WERI-Rb-1 (cell line): ENCODE measurements around the gene IFI44.

ENCODE experiments used
- DNase-seq: peaks from one replicate; pipeline ENCODE4 v3.0.0-alpha.2; 2020
- H3K27ac ChIP-seq: fragments of 250-450 bp; sonication (Bioruptor Pico); 2 replicates; pipeline ENCODE4 v1.5.1; 2020; ENCODE audit warnings: mild to moderate bottlenecking, moderate library complexity
- H3K27me3 ChIP-seq: fragments of 250-450 bp; sonication (Bioruptor Pico); 2 replicates; pipeline ENCODE4 v1.5.1; 2021; ENCODE audit warnings: mild to moderate bottlenecking, low read depth, moderate library complexity; ENCODE audit not compliant: insufficient read depth, severe bottlenecking
- H3K36me3 ChIP-seq: fragments of 250-450 bp; sonication (Bioruptor Pico); 2 replicates; pipeline ENCODE4 v1.5.1; 2020; ENCODE audit warnings: mild to moderate bottlenecking, moderate library complexity
- H3K4me3 ChIP-seq: 2 replicates; pipeline ENCODE4 v1.5.1; 2011; ENCODE audit warnings: low read depth, mild to moderate bottlenecking, control low read depth, low read length
- H3K9me3 ChIP-seq: fragments of 250-450 bp; sonication (Bioruptor Pico); 2 replicates; pipeline ENCODE4 v1.5.1; 2021; ENCODE audit warnings: mild to moderate bottlenecking, moderate library complexity; ENCODE audit not compliant: severe bottlenecking
- TF ChIP-seq, protein P1 (sequence below): IDR thresholded peaks from 2 replicates; pipeline ENCODE4 v1.5.1; 2011; ENCODE audit warnings: low read depth, mild to moderate bottlenecking, control low read depth, inconsistent platforms, low read length

The IFI44 gene

DNA sequence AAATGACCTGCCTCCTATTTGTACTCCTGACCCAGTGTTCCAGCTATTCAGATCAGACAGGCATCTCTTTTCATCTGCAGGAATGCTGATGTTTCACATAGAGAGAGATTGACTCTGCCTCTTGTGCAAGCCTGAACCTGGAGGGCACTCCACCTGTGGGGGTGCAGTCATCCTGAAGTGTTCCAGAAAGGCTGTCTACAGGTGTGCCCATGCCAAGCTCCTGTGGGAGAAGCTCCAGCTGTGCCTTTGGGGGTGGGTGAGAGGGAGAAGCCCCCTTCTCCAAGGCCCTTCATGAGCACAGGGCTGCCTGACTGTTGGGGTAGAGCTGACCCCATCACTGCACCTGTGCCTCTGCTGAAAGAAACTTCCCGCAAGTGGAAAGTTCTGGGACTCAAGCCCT lies 22.8 kb downstream of the IFI44 start:
- Histone ChIP-seq H3K27me3 (no peaks in the 10 kb centered on the region), H3K9me3 (no peaks in the 10 kb centered on the region), H3K4me3 (no peak overlapping the region), H3K27ac (no peak overlapping the region), H3K36me3 (no peaks in the 10 kb centered on the region)
- DNase-seq = no peak
- TF ChIP-seq, protein P1, sequence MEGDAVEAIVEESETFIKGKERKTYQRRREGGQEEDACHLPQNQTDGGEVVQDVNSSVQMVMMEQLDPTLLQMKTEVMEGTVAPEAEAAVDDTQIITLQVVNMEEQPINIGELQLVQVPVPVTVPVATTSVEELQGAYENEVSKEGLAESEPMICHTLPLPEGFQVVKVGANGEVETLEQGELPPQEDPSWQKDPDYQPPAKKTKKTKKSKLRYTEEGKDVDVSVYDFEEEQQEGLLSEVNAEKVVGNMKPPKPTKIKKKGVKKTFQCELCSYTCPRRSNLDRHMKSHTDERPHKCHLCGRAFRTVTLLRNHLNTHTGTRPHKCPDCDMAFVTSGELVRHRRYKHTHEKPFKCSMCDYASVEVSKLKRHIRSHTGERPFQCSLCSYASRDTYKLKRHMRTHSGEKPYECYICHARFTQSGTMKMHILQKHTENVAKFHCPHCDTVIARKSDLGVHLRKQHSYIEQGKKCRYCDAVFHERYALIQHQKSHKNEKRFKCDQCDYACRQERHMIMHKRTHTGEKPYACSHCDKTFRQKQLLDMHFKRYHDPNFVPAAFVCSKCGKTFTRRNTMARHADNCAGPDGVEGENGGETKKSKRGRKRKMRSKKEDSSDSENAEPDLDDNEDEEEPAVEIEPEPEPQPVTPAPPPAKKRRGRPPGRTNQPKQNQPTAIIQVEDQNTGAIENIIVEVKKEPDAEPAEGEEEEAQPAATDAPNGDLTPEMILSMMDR = no peak

DNA sequence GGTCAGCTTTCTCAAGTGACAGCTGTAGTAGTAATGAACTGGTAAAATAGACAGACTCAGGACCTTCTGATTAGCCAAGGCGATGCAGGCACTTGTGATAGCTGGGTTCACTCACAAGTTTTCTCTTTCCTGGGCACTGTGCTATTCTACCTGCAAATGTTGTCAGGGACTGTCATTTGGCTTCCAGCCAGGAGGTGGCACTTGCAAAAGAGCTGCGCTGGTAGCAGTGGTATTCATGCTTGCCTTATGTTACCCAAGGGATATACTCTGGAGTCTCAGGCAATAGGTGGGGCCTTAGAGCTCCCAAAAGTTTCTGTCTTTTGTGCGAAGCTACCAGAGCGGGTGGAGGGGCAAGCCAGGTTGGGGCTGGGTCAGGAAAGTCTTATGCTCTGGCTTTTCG lies 23.5 kb downstream of the IFI44 start:
- DNase-seq = peak; percentile 44
- H3K9me3 ChIP-seq = no peaks in the 10 kb centered on the region
- H3K4me3 ChIP-seq = no peak overlapping the region
- H3K27me3 ChIP-seq = no peaks in the 10 kb centered on the region
- no peaks in the 10 kb centered on the region for H3K36me3 ChIP-seq
- no peak overlapping the region for H3K27ac ChIP-seq
- TF ChIP-seq, protein P1 = peak; percentile 51; the same call in 1 of the 2 replicates

DNA sequence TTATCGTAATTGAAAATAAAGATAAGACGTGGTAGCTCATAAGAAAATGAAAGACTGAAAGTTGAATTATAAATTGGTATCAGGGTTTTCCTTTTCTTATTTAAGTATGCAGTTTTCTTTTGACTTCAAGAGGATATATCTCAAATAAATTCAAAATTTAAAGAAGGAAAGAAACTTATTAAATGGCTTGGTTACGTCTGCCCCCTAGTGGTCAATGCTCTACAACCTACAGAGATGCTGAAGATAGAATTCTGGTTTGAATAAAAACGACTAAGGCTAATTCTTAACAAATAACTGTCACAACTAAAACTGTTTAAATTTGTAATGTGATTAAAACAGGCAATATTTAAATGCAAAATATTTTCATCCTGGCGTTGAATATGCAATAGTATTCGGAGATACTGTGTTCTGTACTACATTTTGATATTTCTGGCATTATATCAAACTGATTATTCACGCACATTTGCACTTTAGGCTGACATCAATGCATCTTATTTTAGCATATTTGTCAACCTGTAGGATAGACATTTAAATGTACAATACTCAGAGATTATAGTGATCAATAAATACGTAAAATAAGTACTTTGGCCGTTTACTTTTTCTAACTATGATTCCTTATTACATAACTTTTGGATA lies 26.8 kb downstream of the IFI44 start:
- Histone ChIP-seq H3K27ac (no peak overlapping the region), H3K9me3 (no peaks in the 10 kb centered on the region), H3K4me3 (no peak overlapping the region), H3K36me3 (no peaks in the 10 kb centered on the region), H3K27me3 (no peaks in the 10 kb centered on the region)
- peak; percentile 38 for DNase-seq
- TF ChIP-seq, protein P1 = peak; percentile 28; the same call in 1 of the 2 replicates

DNA sequence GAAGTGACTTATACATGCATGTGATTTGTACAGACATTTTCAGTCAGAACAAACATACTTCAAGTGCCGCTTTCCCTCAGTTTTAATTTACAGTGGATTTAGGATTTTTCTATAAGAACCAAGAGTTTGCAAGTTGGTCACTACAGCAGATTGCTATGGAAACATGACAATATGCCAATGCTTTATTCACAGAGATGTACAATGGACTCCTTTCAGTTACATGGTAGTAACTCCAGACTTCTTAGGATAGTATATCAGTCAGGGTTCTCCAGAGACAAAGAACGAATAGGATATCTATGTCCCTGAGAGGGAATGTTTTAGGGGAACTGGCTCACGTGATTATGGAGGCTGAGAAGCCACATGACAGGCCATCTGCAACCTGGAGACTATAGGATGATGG lies 27.4 kb downstream of the IFI44 start:
- Histone ChIP-seq H3K9me3 (no peaks in the 10 kb centered on the region), H3K36me3 (no peaks in the 10 kb centered on the region), H3K4me3 (no peak overlapping the region), H3K27ac (no peak overlapping the region), H3K27me3 (no peaks in the 10 kb centered on the region)
- TF ChIP-seq, protein P1 = no peak
- no peak for DNase-seq

DNA sequence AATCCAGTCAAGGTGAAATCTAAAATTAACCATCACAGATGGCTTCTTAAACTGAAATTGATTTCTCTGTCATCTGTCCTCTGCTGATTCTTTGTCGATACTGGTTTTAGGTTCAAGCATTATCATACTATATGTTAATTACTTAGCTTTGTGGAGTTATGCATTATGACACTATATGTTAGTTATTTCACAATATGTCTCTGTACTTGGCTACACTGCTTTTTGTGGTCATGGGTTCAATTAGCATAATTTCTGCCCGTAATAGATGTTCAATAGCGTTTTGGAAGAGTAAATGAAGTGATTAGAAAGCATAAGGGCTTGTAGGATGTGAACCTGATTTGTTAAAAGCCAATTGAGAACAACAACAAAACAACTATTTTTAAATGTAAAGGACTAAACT lies 28.2 kb downstream of the IFI44 start:
- no peak for DNase-seq
- Histone ChIP-seq H3K27ac (no peak overlapping the region), H3K36me3 (no peaks in the 10 kb centered on the region), H3K9me3 (no peaks in the 10 kb centered on the region), H3K4me3 (no peak overlapping the region), H3K27me3 (no peaks in the 10 kb centered on the region)
- TF ChIP-seq, protein P1 = no peak

DNA sequence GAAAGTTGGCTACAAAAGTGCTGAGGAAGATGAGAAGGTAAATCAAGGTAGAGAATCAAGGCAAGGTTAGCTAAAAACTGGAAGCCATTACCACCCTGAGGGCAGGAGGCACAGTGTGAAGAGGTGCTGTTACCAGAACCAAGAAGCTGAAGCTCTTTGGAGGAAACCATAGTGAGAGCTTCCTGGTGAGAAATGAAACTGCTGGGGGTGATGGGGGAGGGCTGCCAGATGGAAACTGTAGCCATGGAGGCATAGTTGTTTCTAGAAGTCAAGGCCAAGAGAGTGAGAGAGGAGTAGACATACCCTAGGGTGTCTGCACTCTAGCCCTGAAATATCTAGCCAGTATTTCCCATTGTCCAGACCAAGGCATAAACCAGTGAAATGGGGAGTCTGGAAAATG lies 28.7 kb downstream of the IFI44 start:
- TF ChIP-seq, protein P1 = no peak
- no peak overlapping the region for H3K27ac ChIP-seq
- H3K27me3 ChIP-seq = no peaks in the 10 kb centered on the region
- no peak overlapping the region for H3K4me3 ChIP-seq
- H3K9me3 ChIP-seq = no peaks in the 10 kb centered on the region
- DNase-seq = no peak
- H3K36me3 ChIP-seq = no peaks in the 10 kb centered on the region
